Measurements from ENCODE around the gene FRMD4A.

FRMD4A gene

DNA sequence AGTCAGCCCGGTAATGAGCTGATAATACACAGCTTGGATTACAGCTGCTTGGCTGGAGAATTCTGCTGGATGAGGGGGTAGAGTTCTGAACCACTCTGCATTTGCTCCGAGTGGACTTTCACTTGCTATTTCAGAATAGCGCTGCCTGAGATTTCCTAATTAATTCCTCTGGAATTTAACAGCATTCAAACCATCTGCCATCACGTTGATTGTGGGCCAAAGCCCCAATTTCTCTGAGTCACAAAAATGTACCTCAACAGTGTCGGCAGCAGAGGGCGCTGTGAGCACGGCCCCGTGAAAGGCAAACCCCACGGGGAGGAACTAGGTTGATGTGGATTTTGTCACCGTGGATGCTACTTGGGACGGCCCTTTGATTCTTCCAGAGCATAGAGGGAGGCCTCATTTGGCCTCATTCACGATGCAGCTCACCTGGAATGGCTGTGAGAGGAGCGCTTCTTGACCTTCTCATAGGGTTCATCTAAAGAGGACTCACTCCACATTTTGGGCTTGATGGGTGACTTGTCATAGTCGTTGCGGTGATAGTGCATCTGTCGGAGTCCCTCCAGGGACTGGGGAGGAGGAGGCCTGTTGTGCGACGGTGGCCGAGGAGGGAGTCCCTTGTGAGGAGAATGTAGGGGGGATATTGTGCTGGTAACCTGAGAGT lies 670.7 kb downstream of the FRMD4A start:
- H3K4me3 ChIP-seq (ENCODE audit: low read depth in 1 of 2, low read length in 1 of 2), result no peak overlapping the region
- peaks cover under 1% of the 10 kb centered on the region for H3K36me3 ChIP-seq
- peaks cover 14 to 16% of the 10 kb centered on the region in 2 experiments for H3K4me1 ChIP-seq (ENCODE audit: control insufficient read depth in 1 of 2, insufficient read depth in 1 of 2, low read depth in 1 of 2, low read length in 1 of 2)
- H3K9me3 ChIP-seq, result no peaks in the 10 kb centered on the region
- TF ChIP-seq, protein P1, sequence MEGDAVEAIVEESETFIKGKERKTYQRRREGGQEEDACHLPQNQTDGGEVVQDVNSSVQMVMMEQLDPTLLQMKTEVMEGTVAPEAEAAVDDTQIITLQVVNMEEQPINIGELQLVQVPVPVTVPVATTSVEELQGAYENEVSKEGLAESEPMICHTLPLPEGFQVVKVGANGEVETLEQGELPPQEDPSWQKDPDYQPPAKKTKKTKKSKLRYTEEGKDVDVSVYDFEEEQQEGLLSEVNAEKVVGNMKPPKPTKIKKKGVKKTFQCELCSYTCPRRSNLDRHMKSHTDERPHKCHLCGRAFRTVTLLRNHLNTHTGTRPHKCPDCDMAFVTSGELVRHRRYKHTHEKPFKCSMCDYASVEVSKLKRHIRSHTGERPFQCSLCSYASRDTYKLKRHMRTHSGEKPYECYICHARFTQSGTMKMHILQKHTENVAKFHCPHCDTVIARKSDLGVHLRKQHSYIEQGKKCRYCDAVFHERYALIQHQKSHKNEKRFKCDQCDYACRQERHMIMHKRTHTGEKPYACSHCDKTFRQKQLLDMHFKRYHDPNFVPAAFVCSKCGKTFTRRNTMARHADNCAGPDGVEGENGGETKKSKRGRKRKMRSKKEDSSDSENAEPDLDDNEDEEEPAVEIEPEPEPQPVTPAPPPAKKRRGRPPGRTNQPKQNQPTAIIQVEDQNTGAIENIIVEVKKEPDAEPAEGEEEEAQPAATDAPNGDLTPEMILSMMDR (IDR thresholded peaks at IDR 0.05), result peak; percentile 47
- peaks cover 5% of the 10 kb centered on the region for H3K27me3 ChIP-seq
- H3K27ac ChIP-seq, result no peak overlapping the region

DNA sequence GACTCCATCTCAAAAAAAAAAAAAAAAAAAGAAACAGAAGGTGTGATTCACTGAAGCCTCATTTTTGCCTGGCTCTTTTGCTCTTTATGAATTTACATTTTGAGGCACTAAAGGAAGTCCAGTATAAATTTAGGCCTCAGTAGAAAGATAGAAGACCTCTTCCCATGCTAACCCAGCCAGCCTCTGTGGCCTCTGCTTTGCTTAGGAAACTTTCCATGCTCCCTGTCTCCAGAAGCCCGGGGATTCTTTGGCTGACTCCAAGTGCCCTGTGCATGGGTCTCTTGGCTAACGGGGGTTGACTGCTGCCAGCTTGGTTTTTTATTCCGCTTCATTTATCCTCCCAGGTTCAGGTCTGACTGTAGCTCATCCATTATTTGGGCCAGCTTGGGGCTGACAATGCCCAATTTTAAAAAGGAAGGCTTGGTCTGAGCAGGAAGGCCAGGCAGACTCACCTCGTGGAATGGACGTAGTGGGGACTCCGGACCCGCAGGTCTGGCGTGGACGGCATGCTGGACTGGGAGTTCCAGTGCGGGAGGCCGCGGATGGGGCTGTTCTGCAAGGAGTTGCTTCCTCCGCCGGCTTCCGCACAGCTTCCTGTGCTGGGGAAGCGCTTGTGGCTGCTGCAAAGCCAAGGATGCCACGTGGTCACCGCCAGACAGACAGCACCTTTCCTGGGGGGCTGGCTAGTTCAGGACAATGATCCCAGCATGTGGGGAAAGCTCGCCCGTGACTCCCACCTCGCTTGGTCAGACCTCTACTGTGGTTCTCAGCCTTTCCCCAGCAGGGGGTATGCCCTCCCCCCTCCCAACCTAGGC lies 671.6 kb downstream of the FRMD4A start:
- peaks cover 10% of the 10 kb centered on the region for H3K36me3 ChIP-seq
- TF ChIP-seq, protein P1 (IDR thresholded peaks at IDR 0.05), result no peak
- H3K27me3 ChIP-seq, result peaks cover 5% of the 10 kb centered on the region
- no peaks in the 10 kb centered on the region for H3K9me3 ChIP-seq
- no peak overlapping the region for H3K27ac ChIP-seq
- peak overlapping the region in 1 of 2 experiments; percentile 18 for H3K4me3 ChIP-seq (ENCODE audit: low read depth in 1 of 2, low read length in 1 of 2)
- peaks cover 14 to 16% of the 10 kb centered on the region in 2 experiments for H3K4me1 ChIP-seq (ENCODE audit: control insufficient read depth in 1 of 2, insufficient read depth in 1 of 2, low read depth in 1 of 2, low read length in 1 of 2)

DNA sequence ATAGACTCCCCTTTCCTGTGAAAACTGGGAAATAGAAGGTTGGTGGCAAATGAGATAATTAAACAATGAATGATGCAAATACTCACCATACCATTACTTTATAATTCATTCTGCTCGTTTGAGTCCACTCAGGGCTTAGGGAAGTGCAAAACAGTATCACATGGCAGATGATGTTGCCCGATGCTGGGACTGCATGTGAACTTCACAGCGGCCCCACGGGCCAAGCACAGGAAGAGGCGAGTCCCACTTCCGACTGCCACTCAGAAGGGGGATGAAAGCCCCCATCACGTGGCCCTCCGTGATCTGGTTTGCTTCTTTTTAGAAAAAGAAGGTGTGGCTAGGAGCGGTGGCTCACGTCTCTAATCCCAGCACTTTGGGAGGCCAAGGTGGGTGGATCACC lies 672.5 kb downstream of the FRMD4A start:
- H3K27ac ChIP-seq, result no peak overlapping the region
- no peaks in the 10 kb centered on the region for H3K9me3 ChIP-seq
- peaks cover 5% of the 10 kb centered on the region for H3K27me3 ChIP-seq
- H3K4me1 ChIP-seq (ENCODE audit: control insufficient read depth in 1 of 2, insufficient read depth in 1 of 2, low read depth in 1 of 2, low read length in 1 of 2), result peaks cover 14 to 16% of the 10 kb centered on the region in 2 experiments
- TF ChIP-seq, protein P1 (IDR thresholded peaks at IDR 0.05), result no peak
- no peak overlapping the region for H3K4me3 ChIP-seq (ENCODE audit: low read depth in 1 of 2, low read length in 1 of 2)
- H3K36me3 ChIP-seq, result peaks cover 13% of the 10 kb centered on the region

DNA sequence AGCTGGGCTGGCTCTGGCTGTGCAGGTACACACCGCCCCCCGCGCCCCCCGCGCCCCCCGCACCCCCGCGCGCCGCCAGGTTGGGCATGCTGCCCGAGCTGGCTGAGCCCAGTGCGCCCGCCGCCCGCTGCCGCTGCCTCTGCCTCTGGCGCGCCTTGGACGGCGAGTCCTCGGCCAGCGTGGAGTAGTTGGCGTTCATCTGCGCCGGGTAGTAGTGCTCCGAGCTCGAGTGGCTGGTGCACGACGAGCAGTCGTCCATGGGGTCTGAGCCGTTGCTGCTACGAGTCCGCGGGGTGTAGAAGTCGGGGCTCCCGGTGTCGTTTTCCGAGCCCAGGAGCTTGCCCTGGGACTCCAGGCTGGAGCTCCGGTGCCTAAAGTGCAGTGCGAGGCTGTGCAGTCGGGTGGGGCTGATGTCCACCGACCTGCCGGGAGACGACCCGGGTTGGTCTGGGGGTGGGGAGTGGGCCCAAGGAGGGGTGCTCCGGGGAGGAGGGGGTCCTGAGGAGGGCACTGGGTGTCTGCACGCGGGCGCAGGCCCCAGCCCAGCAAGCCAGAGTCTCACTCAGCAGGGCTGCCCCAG lies 673.5 kb downstream of the FRMD4A start:
- Histone ChIP-seq H3K9me3 (no peaks in the 10 kb centered on the region), H3K36me3 (peaks cover 20% of the 10 kb centered on the region), H3K4me1 (ENCODE audit: control insufficient read depth in 1 of 2, insufficient read depth in 1 of 2, low read depth in 1 of 2, low read length in 1 of 2) (peaks cover 14 to 16% of the 10 kb centered on the region in 2 experiments), H3K27ac (no peak overlapping the region), H3K27me3 (peaks cover 5% of the 10 kb centered on the region), H3K4me3 (ENCODE audit: low read depth in 1 of 2, low read length in 1 of 2) (no peak overlapping the region)
- TF ChIP-seq, protein P1 (IDR thresholded peaks at IDR 0.05), result no peak

DNA sequence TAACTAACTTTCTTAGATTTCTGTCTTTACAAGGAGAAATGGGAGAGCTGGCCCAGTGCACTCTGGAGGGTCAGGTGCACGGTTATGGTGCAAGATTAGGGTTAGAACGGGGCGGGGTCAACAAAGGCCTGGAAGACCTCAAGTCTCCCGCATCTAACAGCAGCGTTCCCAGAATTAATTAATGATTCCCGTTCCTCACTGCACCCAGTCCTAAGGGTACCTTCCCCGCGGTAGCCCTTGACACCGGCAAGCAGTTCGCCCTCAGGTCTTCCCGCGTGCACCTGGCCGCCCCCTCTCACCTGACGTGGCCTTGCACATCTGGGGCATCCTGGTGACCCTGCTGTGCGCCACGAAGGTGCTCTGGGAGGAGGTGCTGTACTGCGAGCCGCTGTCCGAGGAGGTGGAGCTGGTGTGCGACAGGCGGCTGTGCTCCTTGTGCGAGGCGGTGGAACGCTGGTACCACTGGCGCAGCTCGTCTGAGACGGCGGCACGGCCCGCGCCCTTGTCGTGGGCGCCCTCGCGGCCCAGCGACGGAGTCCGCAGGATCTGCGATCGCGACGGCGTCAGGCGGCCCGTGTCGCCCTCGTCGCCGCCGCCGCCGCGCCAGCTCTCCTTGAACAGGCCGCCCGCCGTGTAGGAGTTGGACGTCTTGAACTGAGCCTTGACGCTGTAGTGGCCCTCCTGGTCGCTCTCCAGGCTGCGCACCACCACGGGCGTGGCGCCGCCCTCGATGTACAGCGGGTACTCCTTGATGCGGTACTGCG lies 674.2 kb downstream of the FRMD4A start:
- H3K4me3 ChIP-seq (ENCODE audit: low read depth in 1 of 2, low read length in 1 of 2), result no peak overlapping the region
- peaks cover 24% of the 10 kb centered on the region for H3K36me3 ChIP-seq

More for the DNA sequence above, 674.2 kb downstream of the FRMD4A start:
- no peaks in the 10 kb centered on the region for H3K9me3 ChIP-seq
- peaks cover 5% of the 10 kb centered on the region for H3K27me3 ChIP-seq
- H3K4me1 ChIP-seq (ENCODE audit: control insufficient read depth in 1 of 2, insufficient read depth in 1 of 2, low read depth in 1 of 2, low read length in 1 of 2), result peaks cover 14 to 16% of the 10 kb centered on the region in 2 experiments
- TF ChIP-seq, protein P1 (IDR thresholded peaks at IDR 0.05), result no peak
- H3K27ac ChIP-seq, result no peak overlapping the region
